GM13977 (cell line): ENCODE data around the gene UROC1.

Experiments
- DNase-seq: peaks from one replicate; pipeline ENCODE4 v3.0.0; 2012; ENCODE audit warnings: low spot score
- CTCF ChIP-seq: IDR thresholded peaks from 2 replicates; pipeline ENCODE4 v1.5.1; 2012; ENCODE audit warnings: mild to moderate bottlenecking, control low read depth; ENCODE audit not compliant: insufficient read depth; ENCODE audit errors: extremely low read depth, missing control alignments
- in situ Hi-C: fragments of 300-500 bp; cut with MboI; formaldehyde crosslinking; loops from one replicate; pipeline ENCODE4 v1.12.0; 2022; ENCODE audit warnings: low sequenced_read_pairs, low pct_unique_long_range_greater_than_20kb, mixed read lengths, inconsistent platforms; ENCODE audit not compliant: unreplicated experiment

Gene UROC1

GRCh38 chr3:126446791-126447190 lies 70.8 kb downstream of the UROC1 start:
- TF ChIP-seq CTCF = no peak
- in situ Hi-C loops = no loop called here
- DNase-seq = no peak

- DNase-seq = no peak
- in situ Hi-C loops = no loop called here
Measured at GRCh38 chr3:126446301-126446700, 71.3 kb downstream of the UROC1 start.

DNA sequence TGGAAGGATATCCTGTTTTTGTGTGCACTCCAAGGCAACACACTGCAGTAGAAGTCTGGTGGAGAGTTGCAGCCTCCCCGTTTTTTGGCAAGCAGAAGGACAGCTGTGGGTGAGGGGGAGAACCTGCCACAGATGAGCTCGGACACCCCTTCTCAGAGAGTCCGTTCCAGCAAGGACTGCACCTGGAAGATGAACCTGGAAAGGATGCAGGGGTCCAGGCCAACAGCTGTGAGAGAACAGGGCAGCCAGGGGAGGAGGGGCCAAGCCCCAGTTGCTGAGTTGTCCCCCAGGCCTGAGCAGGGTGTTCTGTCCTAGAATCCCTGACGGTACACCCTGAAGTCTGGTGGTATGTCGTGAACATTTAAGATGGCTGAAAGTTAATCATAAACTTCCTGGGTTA lies 72.1 kb downstream of the UROC1 start:
- in situ Hi-C loops = no loop called here
- TF ChIP-seq CTCF = no peak
- DNase-seq = no peak

More at GRCh38 chr3:126446301-126446700, 71.3 kb downstream of the UROC1 start:
- no peak for TF ChIP-seq CTCF

DNA sequence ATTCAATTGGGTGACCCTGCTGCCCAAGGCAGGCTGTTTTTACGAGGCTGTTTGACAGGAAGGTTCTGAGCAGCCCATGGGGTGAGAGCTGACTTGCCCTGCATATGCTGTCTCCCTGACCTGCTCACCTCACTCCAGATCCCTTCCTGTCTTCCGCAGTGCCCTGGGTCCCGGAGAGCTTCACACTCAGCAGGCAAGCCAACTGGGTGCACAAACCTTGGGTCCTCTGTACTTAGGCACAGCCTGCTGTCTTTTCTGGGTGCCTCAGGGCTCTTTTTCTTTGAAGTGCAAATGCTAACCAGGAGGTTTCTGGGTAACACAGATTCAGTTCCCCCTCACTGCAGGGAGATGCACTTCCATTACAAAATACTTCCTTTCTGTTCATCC lies 74.7 kb downstream of the UROC1 start:
- TF ChIP-seq CTCF = no peak
- DNase-seq = no peak
- in situ Hi-C loops = no loop called here

- DNase-seq = no peak
- TF ChIP-seq CTCF = no peak
- in situ Hi-C loops = no loop called here
Measured at GRCh38 chr3:126442094-126442855, 75.3 kb downstream of the UROC1 start.

GRCh38 chr3:126441256-126441880 lies 76.2 kb downstream of the UROC1 start:
- TF ChIP-seq CTCF = no peak
- in situ Hi-C loops = no loop called here
- DNase-seq = no peak

- DNase-seq = no peak
- no peak for TF ChIP-seq CTCF
- in situ Hi-C loops = no loop called here
Measured at GRCh38 chr3:126440709-126440995, 76.9 kb downstream of the UROC1 start.
